ENCODE results near the gene REPIN1. TPM values are rescaled to one million over a fixed set of nuclear protein-coding genes. Genes with fewer than 3 reads are reported as not detected.

Gene REPIN1
- total and polyA plus RNA-seq, 12 donors, result 47.5 to 294 (median 182) TPM

GRCh38 chr7:150322833-150323681, 45.6 kb upstream of the REPIN1 start, which contains the start of the genes ACTR3C and LRRC61:
TSS of gene ACTR3C (minus strand) at chr7:150323545. CDS start at chr7:150295296, 28,249 bp downstream.
TSS of gene LRRC61 (plus strand) at chr7:150323355. CDS start at chr7:150336862, 13,507 bp downstream.
- Histone ChIP-seq H3K9me3 (replicated peaks in 1 of 3) (no peaks in the 10 kb centered on the region), H3K4me3 (peak within 1 kb of the TSS; percentile 16 to 88 (median 46)), H3K4me1 (replicated peaks in 1 of 2) (peaks cover 19 to 68% of the 10 kb centered on the region in 2 donors), H3K27ac (peak within 1 kb of the TSS; percentile 78 to 97 (median 90)), H3K27me3 (no peaks in the 10 kb centered on the region), H3K36me3 (replicated peaks in 1 of 2) (peaks cover 0 to 15% of the 10 kb centered on the region in 2 donors)
- TF ChIP-seq POLR2A (IDR thresholded peaks at IDR 0.05) (peak in 1 of 2 donors; percentile 24), CTCF (IDR thresholded peaks at IDR 0.05) (peak in 3 of 6 experiments; percentile 7 to 29 (median 17))
- WGBS, 4 donors, result 7 to 60% (median 11%) methylated on average over 1 to 82 of the region's 82 CpGs
- DNase-seq, result peak; percentile 55 to 70 (median 64)
- intact Hi-C loops (cut with DNase I), result no loop called here

- peak overlapping the region; percentile 78 to 97 (median 90) for H3K27ac ChIP-seq
- WGBS, 4 donors, result 17 to 32% (median 25%) methylated on average over 14 to 16 of the region's 16 CpGs
- H3K4me1 ChIP-seq (replicated peaks in 1 of 2), result peaks cover 19 to 63% of the 10 kb centered on the region in 2 donors
- peaks cover 0 to 20% of the 10 kb centered on the region in 2 donors for H3K36me3 ChIP-seq (replicated peaks in 1 of 2)
- H3K9me3 ChIP-seq (replicated peaks in 1 of 3), result no peaks in the 10 kb centered on the region
- no peaks in the 10 kb centered on the region for H3K27me3 ChIP-seq
- H3K4me3 ChIP-seq, result peak overlapping the region in 2 of 4 donors; percentile 42 to 88
- DNase-seq, result no peak
- TF ChIP-seq POLR2A (IDR thresholded peaks at IDR 0.05) (no peak), CTCF (IDR thresholded peaks at IDR 0.05) (no peak)
- intact Hi-C loops (cut with DNase I), result no loop called here
Observed at GRCh38 chr7:150323682-150324372, 44.8 kb upstream of the REPIN1 start.

GRCh38 chr7:150324373-150324961, 44.2 kb upstream of the REPIN1 start:
- WGBS, 4 donors, result 72 to 82% (median 76%) methylated on average over 12 of the region's 12 CpGs
- TF ChIP-seq CTCF (IDR thresholded peaks at IDR 0.05) (no peak), POLR2A (IDR thresholded peaks at IDR 0.05) (peak in 1 of 2 donors; percentile 11)
- H3K9me3 ChIP-seq (replicated peaks in 1 of 3), result no peaks in the 10 kb centered on the region
- peak overlapping the region in 2 of 4 donors; percentile 6 to 88 for H3K4me3 ChIP-seq
- H3K4me1 ChIP-seq (replicated peaks in 1 of 2), result peaks cover 19 to 60% of the 10 kb centered on the region in 2 donors
- intact Hi-C loops (cut with DNase I), result no loop called here
- no peaks in the 10 kb centered on the region for H3K27me3 ChIP-seq
- peaks cover 0 to 26% of the 10 kb centered on the region in 2 donors for H3K36me3 ChIP-seq (replicated peaks in 1 of 2)
- H3K27ac ChIP-seq, result peak overlapping the region in 4 of 5 donors; percentile 78 to 97 (median 93)
- peak in 3 of 7 donors; percentile 13 to 64 (median 33) for DNase-seq

All from adrenal gland (tissue), 12 donors.